Activated B cell treated with CpG ODN at 0.5 μM for 24 hours (primary cell): ENCODE data around the gene BICDL1. TPM values are rescaled to one million over a fixed set of nuclear protein-coding genes. Genes with fewer than 3 reads are reported as not detected.
"Not testable (repeated sequence)": the region's sequence is repeated elsewhere in the genome, so short reads cannot be mapped to it uniquely, and the experiment has no call there.

Experiments used
- ATAC-seq: fragments of 200-7000 bp; cut with Tn5 transposase; one replicate; pipeline ENCODE4 v1.10.0; 2021; ENCODE audit warnings: low read depth, mild to moderate bottlenecking, moderate library complexity
- CTCF ChIA-PET: fragments of 350-600 bp; sonication (Branson Sonifier 250); formaldehyde crosslinking; loops from one replicate; lab custom pipeline; 2021; ENCODE audit warnings: antibody characterized with exemption; lab: Charles Lee
- POLR2A ChIA-PET: fragments of 350-600 bp; sonication (Branson Sonifier 250); formaldehyde crosslinking; loops from one replicate; lab custom pipeline; 2021; ENCODE audit warnings: antibody characterized with exemption; lab: Charles Lee
- DNase-seq: peaks from one replicate; pipeline ENCODE4 v3.0.0; 2022
- H3K27ac Mint-ChIP-seq: one replicate; pipeline ENCODE4 v1.8.0; 2020; ENCODE audit warnings: mixed read lengths
- H3K27me3 Mint-ChIP-seq: one replicate; pipeline ENCODE4 v1.8.0; 2021; ENCODE audit warnings: mixed read lengths
- H3K36me3 Mint-ChIP-seq: one replicate; pipeline ENCODE4 v1.8.0; 2021; ENCODE audit warnings: low read depth, mixed read lengths
- H3K4me1 Mint-ChIP-seq: one replicate; pipeline ENCODE4 v1.8.0; 2021; ENCODE audit warnings: mixed read lengths
- H3K4me3 Mint-ChIP-seq: one replicate; pipeline ENCODE4 v1.8.0; 2020; ENCODE audit warnings: mild to moderate bottlenecking, mixed read lengths
- H3K9me3 Mint-ChIP-seq: one replicate; pipeline ENCODE4 v1.8.0; 2020; ENCODE audit warnings: mixed read lengths
- intact Hi-C: fragments of 100-400 bp; cut with micrococcal nuclease; formaldehyde crosslinking; loops from one replicate; pipeline ENCODE4 v1.15.1; 2024
- total RNA-seq: library from RNA; stranded (reverse); gene quantifications from 2 replicates; pipeline ENCODE4 v1.2.3, GENCODE V29; 2022
- TF ChIP-seq, protein P1 (sequence below): fragments of 200-600 bp; IDR thresholded peaks from one replicate; pipeline ENCODE4 v1.8.0; 2022; ENCODE audit warnings: antibody characterized with exemption, mild to moderate bottlenecking

The BICDL1 gene
- total RNA-seq, 1 donor from 2014 or later = 16.8 TPM

DNA sequence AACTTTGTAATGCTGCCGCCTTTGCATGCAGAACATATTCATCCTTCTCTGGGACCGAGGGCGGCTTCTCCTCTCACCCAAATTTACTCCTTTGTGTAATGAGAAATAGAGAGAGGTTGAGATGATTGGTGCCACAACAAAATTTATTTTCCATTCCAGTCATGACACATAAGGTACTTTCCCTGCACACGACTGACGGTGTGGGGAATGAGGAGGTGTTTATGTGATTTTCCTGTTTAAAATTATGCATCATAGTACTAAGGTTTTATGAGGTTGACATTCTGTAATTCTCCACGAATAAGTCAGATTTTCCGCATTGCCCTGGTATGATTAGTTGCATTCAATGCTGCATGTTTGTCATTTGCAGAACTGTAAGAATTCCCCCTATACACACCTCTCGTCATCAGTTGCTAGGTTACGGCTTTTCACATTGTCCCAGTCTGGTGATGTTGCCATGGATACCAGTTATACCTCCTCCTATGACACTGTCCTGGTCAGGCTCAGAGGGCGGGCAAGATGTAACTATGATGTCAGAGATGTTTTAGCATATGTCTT, 23.1 kb downstream of the BICDL1 start:
- POLR2A ChIA-PET = interaction anchor here (1.5 to 1.9 kb wide), 2 partner anchors 22 to 189 kb away, joined by 4 to 10 read pairs; partner anchors contain the start of genes BICDL1 and RPLP0
- H3K4me1 Mint-ChIP-seq = peaks cover 56% of the 10 kb centered on the region
- CTCF ChIA-PET = no interaction called here
- intact Hi-C loops = loop anchor here (1.0 to 5.0 kb wide), 3 partner anchors 23 to 280 kb away; partner anchors contain the start of genes BICDL1, RNU4-1 and RNU4-2
- peak overlapping the region; percentile 87 for H3K27ac Mint-ChIP-seq
- peak; percentile 81 for ATAC-seq
- no peak for DNase-seq
- TF ChIP-seq, protein P1, sequence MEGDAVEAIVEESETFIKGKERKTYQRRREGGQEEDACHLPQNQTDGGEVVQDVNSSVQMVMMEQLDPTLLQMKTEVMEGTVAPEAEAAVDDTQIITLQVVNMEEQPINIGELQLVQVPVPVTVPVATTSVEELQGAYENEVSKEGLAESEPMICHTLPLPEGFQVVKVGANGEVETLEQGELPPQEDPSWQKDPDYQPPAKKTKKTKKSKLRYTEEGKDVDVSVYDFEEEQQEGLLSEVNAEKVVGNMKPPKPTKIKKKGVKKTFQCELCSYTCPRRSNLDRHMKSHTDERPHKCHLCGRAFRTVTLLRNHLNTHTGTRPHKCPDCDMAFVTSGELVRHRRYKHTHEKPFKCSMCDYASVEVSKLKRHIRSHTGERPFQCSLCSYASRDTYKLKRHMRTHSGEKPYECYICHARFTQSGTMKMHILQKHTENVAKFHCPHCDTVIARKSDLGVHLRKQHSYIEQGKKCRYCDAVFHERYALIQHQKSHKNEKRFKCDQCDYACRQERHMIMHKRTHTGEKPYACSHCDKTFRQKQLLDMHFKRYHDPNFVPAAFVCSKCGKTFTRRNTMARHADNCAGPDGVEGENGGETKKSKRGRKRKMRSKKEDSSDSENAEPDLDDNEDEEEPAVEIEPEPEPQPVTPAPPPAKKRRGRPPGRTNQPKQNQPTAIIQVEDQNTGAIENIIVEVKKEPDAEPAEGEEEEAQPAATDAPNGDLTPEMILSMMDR = no peak
- H3K4me3 Mint-ChIP-seq = peak overlapping the region; percentile 57
- no peaks in the 10 kb centered on the region for H3K9me3 Mint-ChIP-seq
- no peaks in the 10 kb centered on the region for H3K27me3 Mint-ChIP-seq
- H3K36me3 Mint-ChIP-seq = peaks cover 4% of the 10 kb centered on the region

DNA sequence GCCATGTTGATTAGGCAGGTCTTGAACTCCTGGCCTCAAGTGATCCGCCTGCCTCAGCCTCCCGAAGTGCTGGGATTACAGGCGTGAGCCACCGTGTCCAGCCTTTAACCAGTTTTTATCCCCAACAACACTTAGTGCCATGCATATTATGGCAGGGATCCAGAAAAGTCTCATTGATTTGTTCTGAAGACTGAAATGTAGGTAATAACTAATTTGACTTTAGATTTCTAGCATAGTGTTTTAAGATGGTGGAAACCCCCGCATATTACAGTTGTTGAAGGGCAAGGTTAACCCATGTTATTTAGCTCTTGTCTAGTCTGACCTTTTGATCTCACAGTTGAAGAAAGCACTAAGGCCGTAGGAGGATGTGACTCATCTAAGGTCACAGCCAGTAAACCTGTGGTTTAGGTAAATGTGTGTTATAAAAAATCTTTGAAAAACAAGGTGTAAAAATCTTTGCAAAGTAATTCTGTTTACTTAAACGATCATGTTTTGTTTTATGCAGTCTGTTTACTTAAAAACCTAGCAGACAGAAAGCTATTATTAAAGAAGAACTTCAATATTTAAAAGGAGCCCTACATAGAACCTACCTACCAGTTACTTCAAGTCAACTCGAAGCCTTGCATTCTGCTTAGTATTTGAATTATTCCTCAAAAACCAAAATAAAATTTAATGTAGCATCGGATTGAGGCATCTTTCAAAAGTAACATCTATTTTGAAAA, 24.8 kb downstream of the BICDL1 start:
- ChIA-PET CTCF (interaction anchor here (0.6 kb wide), 1 partner anchor 25 kb away, joined by 4 read pairs; the partner anchor contains the start of gene BICDL1), POLR2A (interaction anchor here (0.6 to 1.9 kb wide), 4 partner anchors 24 to 187 kb away, joined by 3 to 10 read pairs (median 4); partner anchors contain the start of genes BICDL1 and RPLP0)
- peak; percentile 71 for ATAC-seq
- Mint-ChIP-seq H3K9me3 (no peaks in the 10 kb centered on the region), H3K27ac (peak overlapping the region; percentile 59), H3K4me3 (peak overlapping the region; percentile 36), H3K27me3 (no peaks in the 10 kb centered on the region), H3K36me3 (no peaks in the 10 kb centered on the region), H3K4me1 (peaks cover 44% of the 10 kb centered on the region)
- no peak for DNase-seq
- TF ChIP-seq, protein P1 = no peak
- intact Hi-C loops = loop anchor here (5.0 kb wide), 1 partner anchor 278 kb away; the partner anchor contains the start of genes RNU4-1 and RNU4-2

DNA sequence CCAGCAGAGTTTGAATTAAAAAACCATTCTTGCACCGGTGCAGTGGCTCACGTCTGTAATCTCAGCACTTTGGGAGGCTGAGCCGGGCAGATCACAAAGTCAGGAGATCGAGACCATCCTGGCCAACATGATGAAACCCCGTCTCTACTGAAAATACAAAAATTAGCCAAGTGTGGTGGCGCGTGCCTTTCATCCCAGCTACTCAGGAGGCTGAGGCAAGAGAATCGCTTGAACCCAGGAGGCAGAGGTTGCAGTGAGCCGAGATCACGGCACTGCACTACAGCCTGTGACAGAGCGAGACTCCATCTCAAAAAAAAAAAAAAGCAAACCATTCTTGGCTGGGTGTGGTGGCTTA, 25.3 kb downstream of the BICDL1 start:
- ChIA-PET CTCF (interaction anchor here (0.6 kb wide), 1 partner anchor 25 kb away, joined by 4 read pairs; the partner anchor contains the start of gene BICDL1), POLR2A (interaction anchor here (0.7 to 1.9 kb wide), 4 partner anchors 25 to 277 kb away, joined by 3 to 10 read pairs (median 4); partner anchors contain the start of genes BICDL1 and RPLP0)
- peaks cover 44% of the 10 kb centered on the region for H3K4me1 Mint-ChIP-seq
- not testable (repeated sequence) for H3K36me3 Mint-ChIP-seq, ATAC-seq, DNase-seq, H3K27me3 Mint-ChIP-seq, H3K9me3 Mint-ChIP-seq
- peak overlapping the region; percentile 59 for H3K27ac Mint-ChIP-seq
- intact Hi-C loops = loop anchor here (5.0 kb wide), 1 partner anchor 278 kb away; the partner anchor contains the start of genes RNU4-1 and RNU4-2
- H3K4me3 Mint-ChIP-seq = peak overlapping the region; percentile 36

DNA sequence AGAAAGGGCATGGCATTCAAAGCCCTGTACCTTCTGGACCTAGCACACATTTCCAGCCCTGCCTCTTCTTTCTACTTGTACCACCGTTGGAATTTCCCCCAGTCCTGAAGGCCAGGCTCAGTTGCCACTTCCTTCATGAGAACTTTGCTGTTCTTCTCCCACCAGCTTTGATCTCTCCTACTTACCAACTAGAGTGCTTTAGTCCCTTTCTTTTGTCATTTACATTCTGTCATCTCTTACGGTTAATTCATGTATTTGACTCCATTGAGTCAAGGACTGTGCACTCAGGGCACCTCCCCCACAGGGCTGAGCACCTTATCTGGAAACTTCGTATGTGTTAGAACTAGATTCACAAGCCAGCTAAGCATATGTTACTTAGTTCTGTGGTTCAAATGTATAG, 26.3 kb downstream of the BICDL1 start:
- H3K4me1 Mint-ChIP-seq = peaks cover 45% of the 10 kb centered on the region
- DNase-seq (no peak), ATAC-seq (no peak)
- H3K27ac Mint-ChIP-seq = peak overlapping the region; percentile 0
- TF ChIP-seq, protein P1 = no peak
- no peaks in the 10 kb centered on the region for H3K36me3 Mint-ChIP-seq
- H3K9me3 Mint-ChIP-seq = no peaks in the 10 kb centered on the region
- H3K27me3 Mint-ChIP-seq = no peaks in the 10 kb centered on the region
- no peak overlapping the region for H3K4me3 Mint-ChIP-seq
- intact Hi-C loops = no loop called here
- ChIA-PET CTCF (no interaction called here), POLR2A (interaction anchor here (1.0 kb wide), 1 partner anchor 276 kb away, joined by 3 read pairs; no protein-coding TSS in a partner anchor)

DNA sequence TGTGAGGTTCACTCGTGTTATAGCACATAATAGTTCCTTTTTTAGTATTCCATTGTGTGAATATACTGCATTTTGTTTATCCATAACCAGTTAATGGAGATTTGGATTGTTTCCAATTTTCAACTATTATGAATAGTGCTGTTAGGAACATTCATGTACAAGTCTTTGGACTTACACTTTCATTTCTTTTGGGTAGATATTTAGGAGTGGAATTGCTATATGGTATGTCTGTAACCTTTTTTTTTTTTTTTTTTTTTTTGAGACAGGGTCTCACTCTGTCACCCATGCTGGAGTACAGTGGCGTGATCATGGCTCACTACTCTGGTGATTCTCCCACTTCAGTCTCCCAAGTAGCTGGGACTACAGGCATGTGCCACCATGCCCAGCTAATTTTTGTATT, 27.2 kb downstream of the BICDL1 start:
- H3K27ac Mint-ChIP-seq, H3K36me3 Mint-ChIP-seq, ATAC-seq, DNase-seq, CTCF ChIA-PET, H3K27me3 Mint-ChIP-seq, H3K9me3 Mint-ChIP-seq, intact Hi-C loops, POLR2A ChIA-PET, H3K4me3 Mint-ChIP-seq: not testable (repeated sequence)
- H3K4me1 Mint-ChIP-seq = peaks cover 42% of the 10 kb centered on the region

DNA sequence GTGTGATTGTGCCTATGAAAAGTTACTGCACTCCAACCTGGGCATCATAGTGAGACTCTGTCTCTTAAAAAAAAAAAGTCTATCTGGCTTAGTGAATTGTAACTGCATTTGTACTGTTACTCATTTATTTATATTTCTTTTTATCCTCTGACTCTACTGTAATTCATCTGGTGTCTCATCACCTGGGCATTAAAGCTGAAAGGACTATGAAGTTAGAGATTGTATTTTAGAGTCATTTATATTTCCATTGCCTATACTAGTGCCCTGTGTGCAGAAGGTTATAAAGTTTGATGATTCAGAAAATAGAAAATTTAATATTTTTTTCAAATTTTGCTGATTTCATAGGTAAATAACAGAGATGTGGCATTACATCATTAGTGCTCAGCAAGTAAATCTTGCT, 30.2 kb downstream of the BICDL1 start:
- intact Hi-C loops = no loop called here
- H3K27ac Mint-ChIP-seq = no peak overlapping the region
- H3K27me3 Mint-ChIP-seq = no peaks in the 10 kb centered on the region
- ChIA-PET POLR2A (no interaction called here), CTCF (no interaction called here)
- TF ChIP-seq, protein P1 = no peak
- DNase-seq (no peak), ATAC-seq (no peak)
- peaks cover 9% of the 10 kb centered on the region for H3K36me3 Mint-ChIP-seq
- peaks cover 16% of the 10 kb centered on the region for H3K4me1 Mint-ChIP-seq
- H3K9me3 Mint-ChIP-seq = peaks cover 2% of the 10 kb centered on the region
- H3K4me3 Mint-ChIP-seq = no peak overlapping the region
